K562 (cell line): ENCODE data around the gene ZNF490. TPM values are rescaled to one million over a fixed set of nuclear protein-coding genes. Genes with fewer than 3 reads are reported as not detected.

Experiments
- ATAC-seq: fragments of 200-7000 bp; cut with Tn5 transposase; 3 replicates; pipeline ENCODE4 v1.9.1; 2020; ENCODE audit warnings: moderate library complexity
- BruUV-seq: library from RNA; stranded (reverse); fragments of 400-500 nt; replicated peaks from 2 replicates; lab custom pipeline; 2021; lab: Mats Ljungman, UMichigan
- CTCF ChIA-PET: fragments of 300-600 bp; formaldehyde crosslinking; extraction: SDS; loops from one replicate; lab custom pipeline; 2021; ENCODE audit warnings: low intra/inter-chr PET ratio; lab: Yijun Ruan, JAX
- POLR2A ChIA-PET: fragments of 300-600, 350-650 bp; sonication (Branson Sonifier 250); formaldehyde crosslinking; extraction: SDS; loops from one replicate; lab custom pipeline; 2021; ENCODE audit warnings: antibody characterized with exemption, inconsistent platforms; lab: Yijun Ruan, JAX
- DNase-seq, 4 experiments: peaks; one replicate each; pipeline versions ENCODE4 v3.0.0 to v3.0.0-alpha.2; 2011 to 2018; ENCODE audit warnings: low spot score in 3 of 4, mixed read lengths in 3 of 4; ENCODE audit errors: extremely low read depth in 1 of 4
- FAIRE-seq: peaks from 2 replicates; lab custom pipeline; 2011; peaks lifted over from hg19 to GRCh38; lab: Jason Lieb, UNC
- H2AFZ ChIP-seq: 2 replicates; pipeline ENCODE4 v1.6.0; 2011; ENCODE audit warnings: low read depth, low read length, control low read depth, inconsistent platforms
- H3K27ac ChIP-seq: fragments of 200-600 bp; 3 replicates; pipeline ENCODE4 v1.8.0; 2011; ENCODE audit warnings: low read depth, mild to moderate bottlenecking, control low read depth, inconsistent platforms, low read length, moderate library complexity, mixed read lengths; ENCODE audit errors: extremely low read depth
- H3K27me3 ChIP-seq, 2 experiments: fragments of 300-600 bp in 1 of 2; 2 replicates in 1 of 2; 3 replicates in 1 of 2; pipeline versions ENCODE4 v1.6.0 to v1.8.0; 2011; ENCODE audit warnings: inconsistent platforms in 2 of 2, low read length in 2 of 2, mild to moderate bottlenecking in 1 of 2, mixed read lengths in 1 of 2, moderate library complexity in 1 of 2; ENCODE audit not compliant: control insufficient read depth in 2 of 2, insufficient read depth in 2 of 2
- H3K36me3 ChIP-seq: fragments of 300-600 bp; 3 replicates; pipeline ENCODE4 v1.8.0; 2011; ENCODE audit warnings: mild to moderate bottlenecking, low read length, inconsistent platforms; ENCODE audit not compliant: control insufficient read depth, insufficient read depth
- H3K4me1 ChIP-seq, 2 experiments: fragments of 200-600 bp in 1 of 2; replicated peaks in 1 of 2; 2 replicates in 1 of 2; 3 replicates in 1 of 2; pipeline versions ENCODE4 v1.5.1 to v1.8.0; 2011; ENCODE audit warnings: inconsistent platforms in 2 of 2, low read length in 2 of 2, mild to moderate bottlenecking in 1 of 2, mixed read lengths in 1 of 2, moderate library complexity in 1 of 2; ENCODE audit not compliant: control insufficient read depth in 2 of 2, insufficient read depth in 2 of 2
- H3K4me2 ChIP-seq: 2 replicates; pipeline ENCODE4 v1.6.1; 2011; ENCODE audit warnings: low read length, control low read depth, inconsistent platforms, mixed read lengths; ENCODE audit not compliant: insufficient read depth
- H3K4me3 ChIP-seq: fragments of 200-600 bp; sonication (generic), shearing (Covaris generic); 2 replicates; pipeline ENCODE4 v1.5.1; 2016; ENCODE audit warnings: control low read depth, inconsistent platforms
- H3K79me2 ChIP-seq: fragments of 200-600 bp; 3 replicates; pipeline ENCODE4 v1.8.0; 2011; ENCODE audit warnings: low read length, inconsistent platforms; ENCODE audit not compliant: control insufficient read depth, insufficient read depth
- H3K9ac ChIP-seq, 2 experiments: 2 replicates each; pipeline versions ENCODE4 v1.6.0 to v1.6.1; 2011; ENCODE audit warnings: low read depth in 2 of 2, low read length in 2 of 2, control low read depth in 1 of 2, inconsistent platforms in 1 of 2, mild to moderate bottlenecking in 1 of 2, mixed read lengths in 1 of 2; ENCODE audit not compliant: insufficient read depth in 1 of 2
- H3K9me1 ChIP-seq: one replicate; pipeline ENCODE4 v1.6.0; 2011; ENCODE audit warnings: inconsistent platforms, mild to moderate bottlenecking, low read length, moderate library complexity; ENCODE audit not compliant: control insufficient read depth, insufficient read depth
- H3K9me3 ChIP-seq: replicated peaks from 2 replicates; pipeline ENCODE4 v1.5.1; 2011; ENCODE audit warnings: low read depth, low read length, inconsistent platforms; ENCODE audit not compliant: control insufficient read depth, insufficient read depth
- H4K20me1 ChIP-seq: replicated peaks from 2 replicates; pipeline ENCODE4 v1.6.1; 2011; ENCODE audit warnings: low read length, inconsistent platforms, mixed read lengths; ENCODE audit not compliant: control insufficient read depth, insufficient read depth
- ATF1 ChIP-seq, 2 experiments: fragments of 450-650 bp in 1 of 2; IDR thresholded peaks; 2 replicates each; pipeline ENCODE4 v1.6.1; 2016; ENCODE audit warnings: missing compliant biosample characterization in 1 of 2, missing genetic modification characterization in 1 of 2
- NCOA1 ChIP-seq: fragments of 450-650 bp; IDR thresholded peaks from 2 replicates; pipeline ENCODE4 v1.6.1; 2016; ENCODE audit warnings: low read depth
- POU5F1 ChIP-seq: fragments of 150-350 bp; IDR thresholded peaks from 2 replicates; pipeline ENCODE4 v1.6.1; 2014; ENCODE audit warnings: borderline replicate concordance, low read length, low read depth, mild to moderate bottlenecking; ENCODE audit not compliant: partially characterized antibody
- PURB ChIP-seq: sonication (generic); formaldehyde crosslinking; IDR thresholded peaks from 2 replicates; pipeline ENCODE4 v1.9.0; 2021; ENCODE audit warnings: low read depth, mild to moderate bottlenecking, missing genetic modification reagents
- TAF7 ChIP-seq: fragments of 450-650 bp; IDR thresholded peaks from 2 replicates; pipeline ENCODE4 v1.6.1; 2016; ENCODE audit warnings: missing genetic modification characterization, missing compliant biosample characterization
- TEAD1 ChIP-seq, 2 experiments: fragments of 450-650 bp in 1 of 2; sonication (generic) in 1 of 2; formaldehyde crosslinking; IDR thresholded peaks; 2 replicates each; pipeline versions ENCODE4 v1.4.0 to v1.8.0; 2020 to 2022; ENCODE audit warnings: mild to moderate bottlenecking in 2 of 2, missing genetic modification reagents in 1 of 2
- XRCC5 ChIP-seq: fragments of 200-400 bp; formaldehyde crosslinking; IDR thresholded peaks from 2 replicates; pipeline ENCODE4 v1.6.1; 2017; ENCODE audit warnings: low read depth, mild to moderate bottlenecking, low read length
- YY1 ChIP-seq, 3 experiments: IDR thresholded peaks; 2 replicates each; pipeline ENCODE4 v1.6.1; 2011; ENCODE audit warnings: low read length in 2 of 3, mild to moderate bottlenecking in 2 of 3, moderate library complexity in 2 of 3, borderline replicate concordance in 1 of 3, control low read depth in 1 of 3, low read depth in 1 of 3; ENCODE audit not compliant: insufficient read depth in 3 of 3, insufficient replicate concordance in 2 of 3, control insufficient read depth in 1 of 3, insufficient read length in 1 of 3; ENCODE audit errors: extremely low read depth in 1 of 3
- ZBTB1 ChIP-seq: sonication (generic); formaldehyde crosslinking; IDR thresholded peaks from 2 replicates; pipeline ENCODE4 v1.8.1; 2023; ENCODE audit warnings: missing genetic modification reagents, low read depth, mild to moderate bottlenecking, borderline replicate concordance
- WGBS: fragments of 100-300 bp; shearing (Covaris generic); methylation state at CpG from one replicate; pipeline ENCODE4 v1.1.6; 2016; ENCODE audit warnings: low coverage, mixed read lengths; ENCODE audit not compliant: insufficient coverage; ENCODE audit errors: missing lambda C conversion rate; 5-methylcytosine and 5-hydroxymethylcytosine counted together
- in situ Hi-C: fragments of 300-500 bp; cut with MboI; formaldehyde crosslinking; loops from 4 replicates; pipeline ENCODE4 v1.15.0; 2018; ENCODE audit warnings: inconsistent platforms, mixed read lengths
- intact Hi-C: fragments of 100-400 bp; cut with micrococcal nuclease; formaldehyde crosslinking; loops from 2 replicates; pipeline ENCODE4 v1.14.2; 2022
- polyA plus RNA-seq, 8 experiments: library from polyadenylated mRNA; depleted of rRNA in 4 of 8; stranded (reverse) in 5 of 8; unstranded in 3 of 8; fragments of >200 nt; fragmentation: Nextera tagmentation in 2 of 8; fragmentation: Illumina TruSeq in 1 of 8; extraction: Ambion mirVana in 2 of 8; extraction: Trizol in 1 of 8; gene quantifications; 2 replicates each; pipeline versions ENCODE4 v1.2.1 to v1.2.3, GENCODE V29; 2011 to 2014; ENCODE audit warnings: inconsistent platforms in 1 of 8, missing spikeins in 1 of 8
- total RNA-seq, 7 experiments: library from RNA; depleted of rRNA in 6 of 7; stranded (reverse); fragments of >200 nt in 6 of 7; fragmentation: Illumina TruSeq in 2 of 7; extraction: Trizol in 2 of 7; gene quantifications; 2 replicates each; pipeline versions ENCODE4 v1.2.1 to v1.2.3, GENCODE V29; 2011 to 2021; ENCODE audit warnings: low replicate concordance in 1 of 7
- TF ChIP-seq, protein P1 (sequence below): fragments of 450-650 bp; IDR thresholded peaks from 2 replicates; pipeline ENCODE4 v1.7.0; 2016; ENCODE audit warnings: borderline replicate concordance
- TF ChIP-seq, protein P2 (sequence below), 2 experiments: fragments of 450-650 bp; IDR thresholded peaks; 2 replicates each; pipeline ENCODE4 v1.6.1; 2016; ENCODE audit warnings: mild to moderate bottlenecking in 2 of 2, borderline replicate concordance in 1 of 2, low read depth in 1 of 2, moderate library complexity in 1 of 2

Gene ZNF490
- total and polyA plus RNA-seq, 9 of the 15 experiments (the other 6 are each of a cell fraction or from before 2014, with no cell fraction given), result 0.90 to 8.3 (median 4.4) TPM

DNA sequence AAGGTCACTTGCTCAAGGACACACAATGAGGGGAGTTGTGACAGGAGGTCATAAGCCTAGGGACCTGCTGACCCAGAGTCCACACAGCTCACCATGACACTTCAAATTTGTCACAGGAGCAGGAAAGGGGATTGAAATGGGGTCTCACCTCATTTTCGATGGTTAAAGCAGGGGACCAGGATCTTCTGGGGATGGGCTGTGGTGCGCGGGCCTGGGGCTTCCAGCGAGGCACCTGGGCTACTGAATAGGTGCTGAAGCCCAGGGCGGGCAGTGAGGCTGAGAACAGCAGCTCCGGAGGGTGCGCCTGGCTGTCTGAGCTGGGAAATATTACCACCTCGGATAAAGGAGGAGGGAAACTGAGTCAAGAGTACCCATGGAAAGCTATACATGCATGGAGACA is 44.9 kb upstream of the ZNF490 start:
- H3K27me3 ChIP-seq, result no peaks in the 10 kb centered on the region
- no TSS peak for BruUV-seq
- no peaks in the 10 kb centered on the region for H3K9me1 ChIP-seq
- no peak overlapping the region for H2AFZ ChIP-seq
- H3K4me3 ChIP-seq, result no peak overlapping the region
- no peak overlapping the region for H3K27ac ChIP-seq
- in situ Hi-C loops, result no loop called here
- 0 out of 2 replicates have a peak, but pooled peaks cover 1% of the 10 kb centered on the region for H3K9me3 ChIP-seq
- H3K79me2 ChIP-seq, result no peaks in the 10 kb centered on the region
- intact Hi-C loops, result no loop called here
- ChIA-PET POLR2A (interaction anchor here (0.5 kb wide), 1 partner anchor 11 kb away, joined by 5 read pairs; the partner anchor contains the start of genes MAN2B1 and WDR83), CTCF (no interaction called here)
- H3K4me1 ChIP-seq, result peaks cover 4 to 8% of the 10 kb centered on the region in 2 experiments; a peak in 4 of 5 replicates
- no peak overlapping the region for H3K9ac ChIP-seq
- ATAC-seq (no peak), DNase-seq (no peak), FAIRE-seq (no peak)
- WGBS, result 82% methylated on average over 8 of the region's 8 CpGs
- H3K4me2 ChIP-seq, result no peak overlapping the region
- H3K36me3 ChIP-seq, result peaks cover 23% of the 10 kb centered on the region; the same call in 2 of the 3 replicates
- H4K20me1 ChIP-seq, result no peaks in the 10 kb centered on the region
- TF ChIP-seq PURB (no peak), XRCC5 (no peak), TAF7 (tag) (no peak), YY1 (IDR thresholded peaks at IDR 0.05; ENCODE audit: borderline replicate concordance in 1 of 3, control insufficient read depth in 1 of 3, extremely low read depth in 1 of 3, insufficient read depth in 3 of 3, insufficient read length in 1 of 3, insufficient replicate concordance in 2 of 3, low read depth in 1 of 3, low read length in 2 of 3) (no peak), TEAD1 (CRISPR knock-in tag; IDR thresholded peaks at IDR 0.05) (no peak), ATF1 (CRISPR knock-in tag; IDR thresholded peaks at IDR 0.05) (no peak), ATF1 (tag; IDR thresholded peaks at IDR 0.05) (no peak), ZBTB1 (no peak), NCOA1 (no peak), POU5F1 (no peak)
- TF ChIP-seq, protein P1, sequence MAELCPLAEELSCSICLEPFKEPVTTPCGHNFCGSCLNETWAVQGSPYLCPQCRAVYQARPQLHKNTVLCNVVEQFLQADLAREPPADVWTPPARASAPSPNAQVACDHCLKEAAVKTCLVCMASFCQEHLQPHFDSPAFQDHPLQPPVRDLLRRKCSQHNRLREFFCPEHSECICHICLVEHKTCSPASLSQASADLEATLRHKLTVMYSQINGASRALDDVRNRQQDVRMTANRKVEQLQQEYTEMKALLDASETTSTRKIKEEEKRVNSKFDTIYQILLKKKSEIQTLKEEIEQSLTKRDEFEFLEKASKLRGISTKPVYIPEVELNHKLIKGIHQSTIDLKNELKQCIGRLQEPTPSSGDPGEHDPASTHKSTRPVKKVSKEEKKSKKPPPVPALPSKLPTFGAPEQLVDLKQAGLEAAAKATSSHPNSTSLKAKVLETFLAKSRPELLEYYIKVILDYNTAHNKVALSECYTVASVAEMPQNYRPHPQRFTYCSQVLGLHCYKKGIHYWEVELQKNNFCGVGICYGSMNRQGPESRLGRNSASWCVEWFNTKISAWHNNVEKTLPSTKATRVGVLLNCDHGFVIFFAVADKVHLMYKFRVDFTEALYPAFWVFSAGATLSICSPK, result no peak
- TF ChIP-seq, protein P2, sequence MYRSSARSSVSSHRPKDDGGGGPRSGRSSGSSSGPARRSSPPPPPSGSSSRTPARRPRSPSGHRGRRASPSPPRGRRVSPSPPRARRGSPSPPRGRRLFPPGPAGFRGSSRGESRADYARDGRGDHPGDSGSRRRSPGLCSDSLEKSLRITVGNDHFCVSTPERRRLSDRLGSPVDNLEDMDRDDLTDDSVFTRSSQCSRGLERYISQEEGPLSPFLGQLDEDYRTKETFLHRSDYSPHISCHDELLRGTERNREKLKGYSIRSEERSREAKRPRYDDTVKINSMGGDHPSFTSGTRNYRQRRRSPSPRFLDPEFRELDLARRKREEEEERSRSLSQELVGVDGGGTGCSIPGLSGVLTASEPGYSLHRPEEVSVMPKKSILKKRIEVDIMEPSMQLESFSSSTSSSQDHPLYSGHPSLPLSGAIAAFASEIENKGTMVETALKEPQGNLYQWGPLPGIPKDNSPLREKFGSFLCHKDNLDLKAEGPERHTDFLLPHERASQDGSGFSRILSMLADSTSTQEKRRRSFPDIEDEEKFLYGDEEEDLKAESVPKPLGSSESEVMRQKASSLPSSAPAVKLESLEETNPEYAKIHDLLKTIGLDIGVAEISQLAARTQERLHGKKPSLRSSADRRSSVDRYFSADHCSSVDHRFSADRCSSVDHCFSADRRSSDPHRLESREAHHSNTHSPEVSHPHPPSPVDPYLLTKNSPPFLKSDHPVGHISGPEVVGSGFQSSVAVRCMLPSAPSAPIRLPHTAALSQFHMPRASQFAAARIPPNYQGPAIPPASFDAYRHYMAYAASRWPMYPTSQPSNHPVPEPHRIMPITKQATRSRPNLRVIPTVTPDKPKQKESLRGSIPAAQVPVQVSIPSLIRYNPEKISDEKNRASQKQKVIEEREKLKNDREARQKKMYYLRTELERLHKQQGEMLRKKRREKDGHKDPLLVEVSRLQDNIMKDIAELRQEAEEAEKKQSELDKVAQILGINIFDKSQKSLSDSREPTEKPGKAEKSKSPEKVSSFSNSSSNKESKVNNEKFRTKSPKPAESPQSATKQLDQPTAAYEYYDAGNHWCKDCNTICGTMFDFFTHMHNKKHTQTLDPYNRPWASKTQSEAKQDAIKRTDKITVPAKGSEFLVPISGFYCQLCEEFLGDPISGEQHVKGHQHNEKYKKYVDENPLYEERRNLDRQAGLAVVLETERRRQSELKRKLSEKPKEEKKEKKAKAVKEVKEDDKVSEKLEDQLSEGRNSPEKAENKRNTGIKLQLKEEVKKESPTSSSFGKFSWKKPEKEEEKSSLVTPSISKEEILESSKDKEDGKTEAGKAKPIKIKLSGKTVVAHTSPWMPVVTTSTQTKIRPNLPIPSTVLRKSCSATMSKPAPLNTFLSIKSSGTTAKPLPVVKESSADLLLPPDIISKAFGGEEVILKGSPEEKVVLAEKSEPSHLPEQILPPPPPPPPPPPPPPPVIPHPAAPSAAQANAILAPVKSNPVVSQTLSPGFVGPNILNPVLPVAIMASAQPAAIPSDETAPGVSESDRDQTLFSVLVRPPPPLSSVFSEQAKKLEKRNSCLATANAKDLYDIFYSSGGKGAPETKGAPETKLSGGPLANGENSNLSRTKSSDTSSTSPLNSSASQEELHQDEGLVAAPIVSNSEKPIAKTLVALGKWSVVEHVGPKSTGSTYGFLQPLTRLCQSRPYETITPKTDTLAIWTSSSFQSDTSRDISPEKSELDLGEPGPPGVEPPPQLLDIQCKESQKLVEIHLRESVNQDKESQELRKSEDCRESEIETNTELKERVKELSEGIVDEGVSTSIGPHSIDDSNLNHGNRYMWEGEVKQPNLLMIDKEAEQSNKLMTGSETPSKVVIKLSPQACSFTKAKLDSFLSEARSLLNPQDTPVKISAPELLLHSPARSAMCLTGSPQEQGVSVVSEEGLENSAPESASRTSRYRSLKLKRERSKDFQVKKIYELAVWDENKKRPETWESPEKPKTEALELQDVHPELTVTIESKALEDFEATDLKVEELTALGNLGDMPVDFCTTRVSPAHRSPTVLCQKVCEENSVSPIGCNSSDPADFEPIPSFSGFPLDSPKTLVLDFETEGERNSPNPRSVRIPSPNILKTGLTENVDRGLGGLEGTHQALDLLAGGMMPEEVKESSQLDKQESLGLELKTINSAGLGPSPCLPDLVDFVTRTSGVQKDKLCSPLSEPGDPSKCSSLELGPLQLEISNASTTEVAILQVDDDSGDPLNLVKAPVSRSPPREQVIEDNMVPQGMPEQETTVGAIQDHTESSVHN (IDR thresholded peaks at IDR 0.05; ENCODE audit: borderline replicate concordance in 1 of 2, low read depth in 1 of 2), result no peak
